SK-N-SH treated with all-trans-retinoic acid at 6 μM for 48 hours (cell line): ENCODE measurements around the gene ADAMTS2.

ENCODE experiments used
- ARNTL ChIP-seq: fragments of 450-650 bp; formaldehyde crosslinking; IDR thresholded peaks from 2 replicates; pipeline ENCODE4 v1.5.0; 2020; ENCODE audit warnings: low read depth, mild to moderate bottlenecking, moderate library complexity, borderline replicate concordance
- BACH2 ChIP-seq: fragments of 250-450 bp; sonication (Bioruptor Pico); IDR thresholded peaks from 2 replicates; pipeline ENCODE4 v1.9.0; 2021; ENCODE audit warnings: mild to moderate bottlenecking, borderline replicate concordance
- CREB5 ChIP-seq: fragments of 250-450 bp; sonication (Bioruptor Pico); IDR thresholded peaks from 2 replicates; pipeline ENCODE4 v1.5.1; 2020; ENCODE audit warnings: low read depth, mild to moderate bottlenecking, moderate library complexity
- ISL1 ChIP-seq: fragments of 250-450 bp; sonication (Bioruptor Pico); IDR thresholded peaks from 2 replicates; pipeline ENCODE4 v2.1.2; 2022; ENCODE audit warnings: mild to moderate bottlenecking, moderate library complexity
- OSR1 ChIP-seq: fragments of 250-450 bp; sonication (Bioruptor Pico); IDR thresholded peaks from 2 replicates; pipeline ENCODE4 v1.8.0; 2022; ENCODE audit warnings: moderate library complexity, mild to moderate bottlenecking, inconsistent platforms
- PATZ1 ChIP-seq: fragments of 250-450 bp; sonication (Bioruptor Pico); IDR thresholded peaks from 2 replicates; pipeline ENCODE4 v1.8.0; 2020; ENCODE audit warnings: mild to moderate bottlenecking, moderate library complexity, borderline replicate concordance
- PPARA ChIP-seq: fragments of 250-450 bp; sonication (Bioruptor Pico); IDR thresholded peaks from 2 replicates; pipeline ENCODE4 v1.5.0; 2020; ENCODE audit warnings: mild to moderate bottlenecking, borderline replicate concordance
- SNAI2 ChIP-seq: fragments of 250-450 bp; sonication (Bioruptor Pico); IDR thresholded peaks from 2 replicates; pipeline ENCODE4 v1.5.0; 2020; ENCODE audit warnings: mild to moderate bottlenecking, moderate library complexity
- ZC3H10 ChIP-seq: fragments of 250-450 bp; sonication (Bioruptor Pico); IDR thresholded peaks from 2 replicates; pipeline ENCODE4 v1.5.1; 2021; ENCODE audit warnings: mild to moderate bottlenecking, moderate library complexity
- ZFP3 ChIP-seq: fragments of 250-450 bp; sonication (Bioruptor Pico); IDR thresholded peaks from 2 replicates; pipeline ENCODE4 v1.5.0; 2020; ENCODE audit warnings: mild to moderate bottlenecking, moderate library complexity
- ZFP30 ChIP-seq: fragments of 450-650 bp; formaldehyde crosslinking; IDR thresholded peaks from 2 replicates; pipeline ENCODE4 v1.5.0; 2022; ENCODE audit warnings: mild to moderate bottlenecking, moderate library complexity

- TF ChIP-seq ISL1 (CRISPR knock-in tag): no peak
- TF ChIP-seq PPARA: no peak
- no peak for TF ChIP-seq ZC3H10
- TF ChIP-seq PATZ1 (CRISPR knock-in tag): no peak
- no peak for TF ChIP-seq SNAI2 (CRISPR knock-in tag)
- TF ChIP-seq ZFP30: no peak
- no peak for TF ChIP-seq ZFP3 (CRISPR knock-in tag)
- TF ChIP-seq OSR1 (CRISPR knock-in tag): no peak
- TF ChIP-seq CREB5 (CRISPR knock-in tag): no peak
- TF ChIP-seq BACH2: no peak
- no peak for TF ChIP-seq ARNTL (CRISPR knock-in tag)
Observed at GRCh38 chr5:179211631-179212030, 133.6 kb downstream of the ADAMTS2 start.
